Measurements from ENCODE around the gene EPYC.

EPYC gene, protein sequence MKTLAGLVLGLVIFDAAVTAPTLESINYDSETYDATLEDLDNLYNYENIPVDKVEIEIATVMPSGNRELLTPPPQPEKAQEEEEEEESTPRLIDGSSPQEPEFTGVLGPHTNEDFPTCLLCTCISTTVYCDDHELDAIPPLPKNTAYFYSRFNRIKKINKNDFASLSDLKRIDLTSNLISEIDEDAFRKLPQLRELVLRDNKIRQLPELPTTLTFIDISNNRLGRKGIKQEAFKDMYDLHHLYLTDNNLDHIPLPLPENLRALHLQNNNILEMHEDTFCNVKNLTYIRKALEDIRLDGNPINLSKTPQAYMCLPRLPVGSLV

DNA sequence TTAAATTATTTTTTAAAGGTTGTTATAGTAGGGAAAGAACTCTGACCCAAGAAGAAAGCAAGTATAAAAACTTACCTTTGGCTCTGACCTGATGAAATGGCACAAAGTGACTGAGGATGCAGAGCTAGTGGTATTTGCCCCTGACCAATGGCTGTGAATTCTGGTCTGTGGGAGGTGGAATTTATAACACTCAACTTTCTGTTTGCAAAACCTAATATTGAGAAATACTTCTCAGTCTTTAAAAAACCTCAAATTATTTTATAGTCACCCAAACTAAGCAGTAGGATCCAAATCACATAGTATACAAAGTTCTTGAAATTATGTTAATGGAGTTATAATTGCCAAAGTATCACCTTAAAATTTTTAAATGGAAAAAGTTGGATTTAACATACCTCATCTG is at the start of gene EPYC:
Gene EPYC (minus strand): TSS at position 101 of the 400 bp plus-strand sequence. CDS start 2,407 bp downstream, outside the sequence.
- Histone ChIP-seq H3K4me1 (no peaks in the 10 kb centered on the region), H3K4me3 (no peak within 1 kb of the TSS), H3K27ac (no peak within 1 kb of the TSS), H3K27me3 (no peaks in the 10 kb centered on the region), H3K36me3 (no peaks in the 10 kb centered on the region), H3K9me3 (no peaks in the 10 kb centered on the region)
- DNase-seq = no peak
- intact Hi-C loops (cut with DNase I; ENCODE audit: low total_unique reads) = no loop called here
- TF ChIP-seq, protein P1, sequence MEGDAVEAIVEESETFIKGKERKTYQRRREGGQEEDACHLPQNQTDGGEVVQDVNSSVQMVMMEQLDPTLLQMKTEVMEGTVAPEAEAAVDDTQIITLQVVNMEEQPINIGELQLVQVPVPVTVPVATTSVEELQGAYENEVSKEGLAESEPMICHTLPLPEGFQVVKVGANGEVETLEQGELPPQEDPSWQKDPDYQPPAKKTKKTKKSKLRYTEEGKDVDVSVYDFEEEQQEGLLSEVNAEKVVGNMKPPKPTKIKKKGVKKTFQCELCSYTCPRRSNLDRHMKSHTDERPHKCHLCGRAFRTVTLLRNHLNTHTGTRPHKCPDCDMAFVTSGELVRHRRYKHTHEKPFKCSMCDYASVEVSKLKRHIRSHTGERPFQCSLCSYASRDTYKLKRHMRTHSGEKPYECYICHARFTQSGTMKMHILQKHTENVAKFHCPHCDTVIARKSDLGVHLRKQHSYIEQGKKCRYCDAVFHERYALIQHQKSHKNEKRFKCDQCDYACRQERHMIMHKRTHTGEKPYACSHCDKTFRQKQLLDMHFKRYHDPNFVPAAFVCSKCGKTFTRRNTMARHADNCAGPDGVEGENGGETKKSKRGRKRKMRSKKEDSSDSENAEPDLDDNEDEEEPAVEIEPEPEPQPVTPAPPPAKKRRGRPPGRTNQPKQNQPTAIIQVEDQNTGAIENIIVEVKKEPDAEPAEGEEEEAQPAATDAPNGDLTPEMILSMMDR (IDR thresholded peaks at IDR 0.05) = no peak

DNA sequence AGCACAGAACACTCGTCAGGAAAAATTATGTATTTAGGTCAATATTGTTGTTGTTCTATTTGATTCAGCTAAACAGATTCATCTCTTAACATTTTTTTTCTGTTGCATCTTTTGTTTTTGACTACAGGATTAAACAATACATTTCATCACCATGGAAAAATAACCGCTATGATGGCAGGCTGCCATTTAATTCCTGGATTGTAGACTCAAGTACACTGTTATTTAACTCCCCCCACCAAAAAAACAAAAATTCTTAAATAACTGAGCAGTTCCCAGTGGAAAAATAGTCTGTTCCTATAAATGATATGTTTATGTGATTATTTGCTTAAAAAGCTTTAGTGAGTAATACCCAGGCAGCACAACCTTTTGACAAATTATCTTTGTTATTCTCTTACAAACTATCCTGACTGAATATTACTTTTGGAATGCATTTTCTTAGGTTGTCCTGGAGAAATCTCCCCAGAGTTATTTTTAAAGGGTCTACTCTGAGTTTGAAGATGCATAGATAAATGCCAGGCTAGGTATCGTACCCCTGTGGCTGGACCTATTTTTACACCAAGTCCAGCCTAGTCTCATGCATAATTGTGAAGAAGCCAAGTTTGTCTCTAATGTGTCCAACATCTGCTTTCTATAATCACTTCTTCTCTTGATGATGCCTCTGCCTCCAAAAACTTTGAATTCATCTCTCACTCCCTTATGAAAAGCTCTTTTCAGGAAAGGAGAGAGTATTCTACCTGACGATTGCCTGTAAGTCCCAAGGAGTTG is 49.4 kb upstream of the EPYC start:
- no peak overlapping the region for H3K4me3 ChIP-seq
- peaks cover 0 to 10% (median 0%) of the 10 kb centered on the region in 4 donors for H3K4me1 ChIP-seq
- intact Hi-C loops (cut with DNase I; ENCODE audit: low total_unique reads) = no loop called here
- TF ChIP-seq, protein P1 (IDR thresholded peaks at IDR 0.05) = no peak
- no peak overlapping the region for H3K27ac ChIP-seq
- H3K9me3 ChIP-seq = no peaks in the 10 kb centered on the region
- H3K36me3 ChIP-seq = no peaks in the 10 kb centered on the region
- no peak for DNase-seq
- H3K27me3 ChIP-seq = no peaks in the 10 kb centered on the region

DNA sequence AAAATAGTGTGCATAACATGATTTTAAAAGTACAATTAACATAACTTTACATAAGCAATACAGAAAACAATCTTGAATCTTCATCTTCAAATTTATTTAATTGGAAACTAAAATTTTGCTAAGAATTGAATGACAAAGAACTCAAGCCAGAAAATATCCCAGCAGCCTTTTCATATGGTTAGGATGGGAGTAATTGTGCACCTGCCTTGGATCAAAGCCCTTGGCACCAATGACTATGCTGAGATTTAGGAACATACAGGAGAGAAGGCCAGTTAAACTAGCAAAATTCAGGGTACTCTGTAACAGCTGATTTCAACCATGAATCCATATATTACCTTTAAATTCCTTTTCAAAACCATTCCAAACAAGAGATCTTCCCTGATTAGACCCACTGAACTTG is 47.3 kb upstream of the EPYC start:
- H3K4me3 ChIP-seq = no peak overlapping the region
- H3K4me1 ChIP-seq = peaks cover 0 to 10% (median 0%) of the 10 kb centered on the region in 4 donors
- no peak for DNase-seq
- H3K36me3 ChIP-seq = no peaks in the 10 kb centered on the region
- intact Hi-C loops (cut with DNase I; ENCODE audit: low total_unique reads) = no loop called here
- no peaks in the 10 kb centered on the region for H3K27me3 ChIP-seq
- no peaks in the 10 kb centered on the region for H3K9me3 ChIP-seq
- TF ChIP-seq, protein P1 (IDR thresholded peaks at IDR 0.05) = no peak
- no peak overlapping the region for H3K27ac ChIP-seq

DNA sequence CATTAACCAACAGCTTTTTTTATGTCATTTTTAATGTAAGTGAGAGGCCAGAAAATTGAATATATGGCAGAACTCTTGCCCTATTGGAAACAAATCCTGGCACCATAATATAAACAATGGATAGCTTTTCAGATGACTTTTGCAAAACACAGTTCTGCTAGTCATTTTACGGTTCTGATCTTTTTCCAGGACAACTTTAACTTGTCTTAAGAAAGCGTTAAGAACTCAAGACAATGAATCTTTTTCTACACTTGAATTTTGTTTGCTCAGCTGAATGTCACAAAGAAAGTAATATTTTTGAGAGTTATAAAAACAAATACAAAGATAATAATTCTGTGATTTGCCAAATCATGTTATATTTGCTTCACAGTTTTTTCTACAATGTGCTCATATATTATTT is 39.8 kb upstream of the EPYC start:
- TF ChIP-seq, protein P1 (IDR thresholded peaks at IDR 0.05) = no peak
- DNase-seq = no peak
- Histone ChIP-seq H3K27ac (no peak overlapping the region), H3K4me3 (no peak overlapping the region), H3K27me3 (no peaks in the 10 kb centered on the region), H3K4me1 (no peaks in the 10 kb centered on the region), H3K36me3 (no peaks in the 10 kb centered on the region), H3K9me3 (no peaks in the 10 kb centered on the region)
- intact Hi-C loops (cut with DNase I; ENCODE audit: low total_unique reads) = no loop called here

DNA sequence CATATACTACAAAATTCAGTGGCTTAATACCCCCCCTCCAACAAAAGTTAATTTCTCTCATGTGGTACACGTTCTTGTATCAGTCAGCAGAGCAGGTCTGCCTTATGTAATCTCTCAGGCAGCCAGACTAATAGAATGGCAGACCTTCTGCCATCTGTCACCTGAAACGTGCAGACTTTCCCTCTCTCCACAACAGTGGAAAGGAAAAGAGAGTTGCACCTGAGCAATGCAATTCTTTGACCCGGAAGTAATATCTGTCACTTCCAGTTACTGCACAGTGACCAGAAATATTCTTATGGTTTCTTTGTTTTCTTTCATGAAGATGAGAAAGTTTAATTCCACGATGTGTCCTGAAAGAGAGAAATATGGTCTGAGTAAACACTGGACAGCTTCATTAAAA is 38.6 kb upstream of the EPYC start:
- no peaks in the 10 kb centered on the region for H3K36me3 ChIP-seq
- no peak for DNase-seq

More for the DNA sequence above, 38.6 kb upstream of the EPYC start:
- H3K27me3 ChIP-seq = no peaks in the 10 kb centered on the region
- no peaks in the 10 kb centered on the region for H3K4me1 ChIP-seq
- H3K27ac ChIP-seq = no peak overlapping the region
- intact Hi-C loops (cut with DNase I; ENCODE audit: low total_unique reads) = no loop called here
- no peaks in the 10 kb centered on the region for H3K9me3 ChIP-seq
- TF ChIP-seq, protein P1 (IDR thresholded peaks at IDR 0.05) = no peak
- H3K4me3 ChIP-seq = no peak overlapping the region
